ENCODE measurements around the gene EDDM3A. TPM values are rescaled to one million over a fixed set of nuclear protein-coding genes. Genes with fewer than 3 reads are reported as not detected.

EDDM3A gene
- total RNA-seq, 1 experiment from 2014 or later, result not detected

DNA sequence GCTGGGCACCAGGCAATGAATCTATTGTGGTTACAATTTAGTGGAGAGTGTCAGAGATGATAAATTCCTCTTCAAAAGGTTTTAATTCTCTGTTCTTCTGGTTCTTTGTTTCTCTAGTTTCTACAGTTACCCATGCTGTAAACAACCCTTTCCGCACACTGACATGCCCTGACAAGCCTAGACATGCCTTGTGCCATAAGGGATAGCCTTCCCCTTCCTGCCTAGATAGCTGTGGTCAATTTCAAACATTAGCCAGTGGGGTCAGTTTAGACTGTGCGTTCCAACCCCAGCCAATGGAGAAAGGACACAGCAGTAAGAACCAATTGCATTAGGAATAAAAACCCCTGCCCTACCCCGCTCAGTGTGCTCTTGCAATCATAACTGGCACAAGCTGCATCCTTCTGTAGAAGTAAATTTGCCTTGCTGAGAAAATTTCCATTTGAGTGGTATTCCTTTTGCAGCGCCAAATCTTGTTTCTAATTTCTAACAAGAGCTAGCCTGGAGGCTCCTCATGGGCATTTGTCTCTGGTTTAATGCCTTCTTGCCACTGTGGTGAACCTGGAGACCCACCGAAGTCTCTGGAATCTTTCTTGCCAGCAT lies 6.4 kb downstream of the EDDM3A start:
- DNase-seq (ENCODE audit: low spot score), result no peak
- no peak overlapping the region for H3K27ac ChIP-seq (ENCODE audit: low read depth, low read length, poor library complexity, severe bottlenecking)
- CTCF ChIA-PET, result no interaction called here
- POLR2A ChIA-PET (ENCODE audit: low non-redundant PET), result no interaction called here
- no peaks in the 10 kb centered on the region for H3K4me1 ChIP-seq (ENCODE audit: insufficient read depth, low read length, poor library complexity, severe bottlenecking)
- intact Hi-C loops (cut with micrococcal nuclease; ENCODE audit: unreplicated experiment), result no loop called here
- H3K9me3 ChIP-seq (ENCODE audit: low read depth, low read length, poor library complexity, severe bottlenecking), result peaks cover 10% of the 10 kb centered on the region
- H3K36me3 ChIP-seq (ENCODE audit: insufficient read depth, low read length, poor library complexity, severe bottlenecking), result no peaks in the 10 kb centered on the region
- BruUV-seq (replicated peaks), result no TSS peak
- H3K27me3 ChIP-seq (replicated peaks; ENCODE audit: insufficient read depth, low read depth, low read length, poor library complexity), result no peaks in the 10 kb centered on the region
- H3K4me3 ChIP-seq (ENCODE audit: low read depth, low read length, poor library complexity, severe bottlenecking), result no peak overlapping the region
- TF ChIP-seq EZH2 (IDR thresholded peaks at IDR 0.05; ENCODE audit: borderline replicate concordance, low read depth, low read length, poor library complexity, severe bottlenecking), result no peak
- TF ChIP-seq, protein P1, sequence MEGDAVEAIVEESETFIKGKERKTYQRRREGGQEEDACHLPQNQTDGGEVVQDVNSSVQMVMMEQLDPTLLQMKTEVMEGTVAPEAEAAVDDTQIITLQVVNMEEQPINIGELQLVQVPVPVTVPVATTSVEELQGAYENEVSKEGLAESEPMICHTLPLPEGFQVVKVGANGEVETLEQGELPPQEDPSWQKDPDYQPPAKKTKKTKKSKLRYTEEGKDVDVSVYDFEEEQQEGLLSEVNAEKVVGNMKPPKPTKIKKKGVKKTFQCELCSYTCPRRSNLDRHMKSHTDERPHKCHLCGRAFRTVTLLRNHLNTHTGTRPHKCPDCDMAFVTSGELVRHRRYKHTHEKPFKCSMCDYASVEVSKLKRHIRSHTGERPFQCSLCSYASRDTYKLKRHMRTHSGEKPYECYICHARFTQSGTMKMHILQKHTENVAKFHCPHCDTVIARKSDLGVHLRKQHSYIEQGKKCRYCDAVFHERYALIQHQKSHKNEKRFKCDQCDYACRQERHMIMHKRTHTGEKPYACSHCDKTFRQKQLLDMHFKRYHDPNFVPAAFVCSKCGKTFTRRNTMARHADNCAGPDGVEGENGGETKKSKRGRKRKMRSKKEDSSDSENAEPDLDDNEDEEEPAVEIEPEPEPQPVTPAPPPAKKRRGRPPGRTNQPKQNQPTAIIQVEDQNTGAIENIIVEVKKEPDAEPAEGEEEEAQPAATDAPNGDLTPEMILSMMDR (conservative IDR thresholded peaks at IDR 0.05; ENCODE audit: low read depth, low read length), result no peak

DNA sequence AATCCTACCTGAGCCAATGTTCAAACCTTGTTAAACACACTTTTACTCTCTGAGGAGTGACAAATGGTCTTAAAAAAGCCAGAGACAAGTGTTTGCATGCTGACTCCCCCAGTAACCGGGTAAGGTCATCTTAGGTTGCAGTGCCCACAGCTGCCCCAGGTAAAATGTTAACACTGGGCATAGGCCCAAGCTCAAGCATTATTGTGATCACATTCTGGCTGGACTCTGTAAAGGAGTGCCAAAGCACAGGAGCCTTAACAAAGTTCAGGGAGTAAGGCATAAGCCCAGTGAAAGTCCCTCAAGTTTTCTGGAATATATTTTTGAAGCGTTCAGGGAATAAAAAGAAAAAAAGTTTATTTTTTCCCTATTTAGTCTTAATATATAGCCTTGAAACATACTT lies 8.6 kb downstream of the EDDM3A start:
- H3K4me3 ChIP-seq (ENCODE audit: low read depth, low read length, poor library complexity, severe bottlenecking), result no peak overlapping the region
- TF ChIP-seq, protein P1 (conservative IDR thresholded peaks at IDR 0.05; ENCODE audit: low read depth, low read length), result no peak
- no peak for TF ChIP-seq EZH2 (IDR thresholded peaks at IDR 0.05; ENCODE audit: borderline replicate concordance, low read depth, low read length, poor library complexity, severe bottlenecking)
- intact Hi-C loops (cut with micrococcal nuclease; ENCODE audit: unreplicated experiment), result no loop called here
- no peaks in the 10 kb centered on the region for H3K27me3 ChIP-seq (replicated peaks; ENCODE audit: insufficient read depth, low read depth, low read length, poor library complexity)
- no peak overlapping the region for H3K27ac ChIP-seq (ENCODE audit: low read depth, low read length, poor library complexity, severe bottlenecking)
- no peaks in the 10 kb centered on the region for H3K36me3 ChIP-seq (ENCODE audit: insufficient read depth, low read length, poor library complexity, severe bottlenecking)
- CTCF ChIA-PET, result interaction anchor here (0.5 kb wide), 1 partner anchor 39 kb away, joined by 4 read pairs; no protein-coding TSS in a partner anchor
- no TSS peak for BruUV-seq (replicated peaks)
- H3K4me1 ChIP-seq (ENCODE audit: insufficient read depth, low read length, poor library complexity, severe bottlenecking), result no peaks in the 10 kb centered on the region
- POLR2A ChIA-PET (ENCODE audit: low non-redundant PET), result no interaction called here
- DNase-seq (ENCODE audit: low spot score), result no peak
- peaks cover 10% of the 10 kb centered on the region for H3K9me3 ChIP-seq (ENCODE audit: low read depth, low read length, poor library complexity, severe bottlenecking)

DNA sequence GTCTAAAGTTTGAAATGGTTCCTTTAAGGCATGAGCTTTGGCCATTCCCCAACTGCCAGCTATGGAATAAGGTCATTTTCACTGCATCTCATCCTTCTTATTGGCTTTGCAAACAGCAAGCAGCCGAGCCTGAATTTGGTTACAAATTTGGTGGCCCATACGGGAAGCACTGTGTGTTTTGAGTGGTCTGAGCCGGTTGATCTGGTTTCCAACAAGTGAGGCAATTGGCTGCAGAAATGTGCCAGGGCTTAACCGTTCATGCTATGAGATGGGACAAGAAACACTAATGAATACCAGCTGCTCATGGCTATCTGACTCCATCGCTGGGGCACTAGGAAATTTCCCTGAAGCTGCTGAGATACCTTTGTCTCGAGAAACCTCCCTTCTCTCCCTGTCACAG lies 9.3 kb downstream of the EDDM3A start:
- Histone ChIP-seq H3K27ac (ENCODE audit: low read depth, low read length, poor library complexity, severe bottlenecking) (no peak overlapping the region), H3K27me3 (replicated peaks; ENCODE audit: insufficient read depth, low read depth, low read length, poor library complexity) (no peaks in the 10 kb centered on the region), H3K36me3 (ENCODE audit: insufficient read depth, low read length, poor library complexity, severe bottlenecking) (no peaks in the 10 kb centered on the region), H3K4me3 (ENCODE audit: low read depth, low read length, poor library complexity, severe bottlenecking) (no peak overlapping the region), H3K4me1 (ENCODE audit: insufficient read depth, low read length, poor library complexity, severe bottlenecking) (no peaks in the 10 kb centered on the region), H3K9me3 (ENCODE audit: low read depth, low read length, poor library complexity, severe bottlenecking) (peaks cover 10% of the 10 kb centered on the region)
- no peak for DNase-seq (ENCODE audit: low spot score)
- TF ChIP-seq, protein P1 (conservative IDR thresholded peaks at IDR 0.05; ENCODE audit: low read depth, low read length), result no peak
- TF ChIP-seq EZH2 (IDR thresholded peaks at IDR 0.05; ENCODE audit: borderline replicate concordance, low read depth, low read length, poor library complexity, severe bottlenecking), result no peak
- BruUV-seq (replicated peaks), result no TSS peak
- CTCF ChIA-PET, result no interaction called here
- intact Hi-C loops (cut with micrococcal nuclease; ENCODE audit: unreplicated experiment), result no loop called here
- POLR2A ChIA-PET (ENCODE audit: low non-redundant PET), result no interaction called here

Data from A673 (cell line).